NCI-H187 treated with DMSO at 0.1 percent for 48 hours (cell line): ENCODE results near the gene TAGLN2.
A peak's percentile ranks its signal among the peaks of the same experiment; 100 is the strongest.
"Not testable (repeated sequence)": the region's sequence is repeated elsewhere in the genome, so short reads cannot be mapped to it uniquely, and the experiment has no call there.

Experiments used
- DNase-seq: peaks from one replicate; lab custom pipeline; 2025; lab: John Stamatoyannopoulos, UW

Gene TAGLN2

GRCh38 chr1:159899634-159900033 is 25.7 kb downstream of the TAGLN2 start:
- not testable (repeated sequence) for DNase-seq

- no peak for DNase-seq
These were observed 26.8 kb downstream of the TAGLN2 start for GRCh38 chr1:159898527-159898926.

DNA sequence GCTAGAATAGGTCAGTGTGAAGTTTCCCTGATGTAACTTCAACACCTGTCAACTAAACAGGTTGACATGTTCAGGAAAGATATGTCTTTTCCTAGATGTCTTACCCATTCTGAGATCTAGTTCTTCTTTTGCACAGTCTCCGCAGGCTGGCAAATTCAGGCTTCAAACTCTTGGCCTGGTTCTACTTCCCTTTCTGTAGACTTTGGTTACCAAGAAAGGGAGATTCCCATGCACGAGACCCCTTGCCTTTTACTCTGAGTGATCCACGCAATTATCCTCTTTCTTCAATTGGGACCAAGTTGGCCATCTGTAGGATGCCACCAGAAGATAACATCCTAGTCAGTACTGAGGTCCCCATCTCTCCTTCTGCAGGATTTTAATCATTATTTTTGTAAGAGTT is 27.3 kb downstream of the TAGLN2 start:
- DNase-seq, result no peak

GRCh38 chr1:159896546-159896930 is 28.8 kb downstream of the TAGLN2 start:
- DNase-seq, result no peak

GRCh38 chr1:159895836-159896545 is 29.3 kb downstream of the TAGLN2 start:
- DNase-seq, result no peak

DNA sequence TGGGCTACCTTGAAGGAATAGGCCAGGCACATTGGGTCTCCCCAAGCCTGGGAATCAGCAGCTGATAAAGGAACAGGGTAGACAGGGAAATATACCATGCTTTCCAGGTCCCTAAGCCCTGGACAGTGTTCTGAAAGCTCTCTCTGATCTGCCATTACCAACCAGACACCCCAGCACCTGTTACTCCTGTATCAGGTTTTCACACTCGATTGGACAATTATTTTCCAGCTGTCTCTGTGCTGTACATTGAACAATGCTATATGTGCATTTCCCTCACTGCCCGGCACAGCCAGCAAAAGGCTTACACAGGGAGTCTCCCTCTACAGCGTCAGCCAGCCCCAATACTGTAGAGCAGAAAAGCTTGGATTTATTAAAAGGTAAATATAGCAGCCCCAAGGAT is 30.0 kb downstream of the TAGLN2 start:
- DNase-seq, result no peak

DNA sequence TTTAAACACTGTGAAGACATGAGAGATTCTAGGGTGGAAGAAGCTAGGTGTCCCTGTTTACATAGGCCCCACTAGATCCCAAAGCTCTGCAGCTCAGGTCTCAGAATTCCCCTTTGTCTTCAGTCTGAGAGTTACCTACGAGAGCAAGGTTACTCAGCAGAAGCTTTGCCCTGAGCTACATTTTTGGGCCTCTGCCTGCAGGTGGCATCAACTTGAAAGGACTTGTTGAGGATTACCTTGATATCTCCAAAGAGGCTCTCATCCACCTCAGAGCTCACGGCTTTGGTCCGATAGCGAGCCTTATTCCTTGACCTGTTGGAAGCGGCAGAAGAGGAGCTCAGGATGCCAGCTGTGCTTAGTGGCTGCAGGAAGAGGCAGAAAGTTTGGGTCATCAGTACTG is 32.4 kb downstream of the TAGLN2 start:
- DNase-seq, result no peak

- DNase-seq, result peak; percentile 78
These were observed 33.8 kb downstream of the TAGLN2 start for GRCh38 chr1:159891275-159892157.

DNA sequence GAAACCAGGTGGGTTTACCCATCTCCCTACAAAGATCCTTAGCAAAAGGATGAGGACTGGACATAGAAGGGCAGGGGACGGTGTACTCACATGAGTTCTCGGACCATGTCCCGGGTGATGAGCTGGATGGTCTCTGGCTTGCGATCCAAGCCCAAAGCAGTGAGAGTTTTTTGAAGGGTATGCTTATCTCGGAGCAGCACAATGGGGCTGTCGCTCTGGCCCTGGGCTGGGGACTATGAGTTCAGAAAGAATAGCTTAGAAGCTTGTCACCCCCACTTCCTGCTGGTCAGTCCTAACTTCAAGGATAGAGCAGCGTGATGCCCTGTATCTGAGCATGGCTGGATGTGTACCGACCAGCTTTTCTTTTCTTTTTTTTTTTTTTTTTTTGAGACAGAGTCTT is 34.9 kb downstream of the TAGLN2 start:
- DNase-seq, result no peak

DNA sequence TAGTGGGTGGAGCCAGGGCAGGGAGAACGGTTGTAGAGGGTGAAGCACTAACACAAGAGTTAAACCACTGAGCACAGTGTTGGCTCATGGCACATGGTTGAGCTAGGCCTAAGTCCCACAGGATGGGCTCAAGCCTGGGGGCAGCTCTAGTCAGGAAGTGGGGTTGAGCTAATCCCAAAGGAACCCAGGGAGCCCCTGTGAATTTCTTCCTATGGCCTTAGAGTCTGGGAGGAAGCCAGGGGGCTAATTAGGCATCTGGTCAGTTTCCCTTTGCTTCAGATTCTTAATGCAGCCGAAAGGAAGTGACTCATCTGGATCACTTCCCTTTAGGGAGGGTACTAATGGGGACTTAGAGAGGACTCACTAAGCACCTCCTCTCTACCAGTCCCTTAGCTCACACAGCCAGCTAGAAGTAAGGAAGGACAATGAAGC is 35.5 kb downstream of the TAGLN2 start:
- DNase-seq, result no peak

DNA sequence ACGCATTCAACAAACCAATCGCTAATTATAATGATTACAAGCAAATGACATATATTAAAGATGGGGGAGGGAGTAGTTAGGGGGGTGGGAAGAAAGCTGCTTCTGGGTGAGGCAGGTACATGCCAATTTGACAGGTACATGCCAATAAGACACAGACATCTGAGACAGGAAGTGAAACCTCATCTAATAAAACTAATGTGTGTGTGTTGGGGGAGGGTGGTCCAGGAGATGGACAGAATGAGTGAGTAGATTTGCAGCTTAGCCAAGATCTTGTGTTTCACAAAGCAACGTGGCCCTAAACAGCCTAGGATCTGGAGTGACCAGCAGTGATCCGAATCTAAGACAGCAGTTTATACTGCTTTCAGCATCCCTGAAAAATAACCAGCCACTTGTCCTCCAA is 36.1 kb downstream of the TAGLN2 start:
- no peak for DNase-seq

- no peak for DNase-seq
These were observed 41.0 kb downstream of the TAGLN2 start for GRCh38 chr1:159884296-159884695.

GRCh38 chr1:159883134-159883533 is 42.2 kb downstream of the TAGLN2 start:
- no peak for DNase-seq

GRCh38 chr1:159882527-159882862 is 42.8 kb downstream of the TAGLN2 start:
- no peak for DNase-seq

- DNase-seq, result peak; percentile 96
These were observed 43.4 kb downstream of the TAGLN2 start for GRCh38 chr1:159881622-159882526.

DNA sequence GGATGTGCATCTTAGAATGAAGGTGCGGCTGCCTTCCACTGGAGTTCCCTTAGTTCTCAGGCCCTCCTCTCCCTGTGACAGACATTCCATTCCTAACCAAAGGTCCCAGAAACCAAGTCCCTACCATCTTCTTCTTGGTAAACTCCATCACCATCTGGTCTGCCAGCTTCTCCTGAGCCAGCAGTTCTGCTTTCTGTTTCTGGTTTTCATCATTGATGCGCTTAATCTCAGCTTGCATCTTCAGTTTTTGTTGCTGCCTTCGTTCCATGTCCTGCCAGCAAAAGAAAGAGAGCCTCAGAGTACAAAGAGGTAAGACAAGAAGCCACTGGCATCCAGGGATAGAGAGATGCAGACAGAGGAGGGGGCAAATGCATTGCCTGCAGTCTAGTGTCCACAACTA is 44.9 kb downstream of the TAGLN2 start:
- DNase-seq, result no peak

- no peak for DNase-seq
These were observed 45.3 kb downstream of the TAGLN2 start for GRCh38 chr1:159879977-159880376.

GRCh38 chr1:159879136-159879535 is 46.2 kb downstream of the TAGLN2 start:
- no peak for DNase-seq

DNA sequence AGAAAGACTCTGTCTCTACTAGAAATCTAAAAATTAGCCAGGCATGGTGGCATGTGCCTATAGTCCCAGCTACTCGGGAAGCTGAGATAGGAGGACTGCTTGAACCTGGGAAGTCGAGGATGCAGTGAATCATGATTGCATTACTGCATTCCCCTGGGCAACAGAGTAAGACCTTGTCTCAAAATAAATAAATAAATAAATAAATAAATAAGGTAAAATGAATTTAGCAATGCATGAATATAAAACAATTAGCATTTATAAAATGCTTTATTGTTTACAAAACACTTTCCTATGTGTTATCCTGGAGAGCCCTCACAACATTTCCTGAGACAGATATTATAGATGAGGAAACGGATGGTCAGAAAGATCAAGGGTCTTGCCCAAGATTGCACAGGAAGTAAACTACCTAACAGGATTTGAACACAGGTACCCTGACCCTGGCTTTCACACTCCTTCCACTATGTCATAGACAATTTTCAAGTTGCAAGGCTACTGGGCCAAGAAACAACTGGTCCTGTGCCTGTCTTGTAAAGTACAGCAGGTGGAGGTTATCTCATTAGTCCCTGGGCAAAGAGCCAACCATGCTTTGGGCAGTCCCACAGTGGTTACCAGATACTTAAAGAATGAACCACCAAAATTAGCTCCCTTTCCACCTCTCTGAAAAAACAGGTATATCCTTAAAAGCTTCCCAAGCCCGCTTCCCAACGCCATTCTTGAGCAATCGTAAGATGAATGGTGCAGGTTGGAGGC is 47.4 kb downstream of the TAGLN2 start:
- no peak for DNase-seq

- no peak for DNase-seq
These were observed 51.7 kb downstream of the TAGLN2 start for GRCh38 chr1:159873530-159874143.

GRCh38 chr1:159872891-159873290 is 52.4 kb downstream of the TAGLN2 start:
- no peak for DNase-seq
